ENCODE results near the gene KDM7A. TPM values are rescaled to one million over a fixed set of nuclear protein-coding genes. Genes with fewer than 3 reads are reported as not detected.

KDM7A gene
- total and polyA plus RNA-seq, 9 of the 15 experiments (the other 6 are each of a cell fraction or from before 2014, with no cell fraction given) = 0.90 to 8.4 (median 7.0) TPM

DNA sequence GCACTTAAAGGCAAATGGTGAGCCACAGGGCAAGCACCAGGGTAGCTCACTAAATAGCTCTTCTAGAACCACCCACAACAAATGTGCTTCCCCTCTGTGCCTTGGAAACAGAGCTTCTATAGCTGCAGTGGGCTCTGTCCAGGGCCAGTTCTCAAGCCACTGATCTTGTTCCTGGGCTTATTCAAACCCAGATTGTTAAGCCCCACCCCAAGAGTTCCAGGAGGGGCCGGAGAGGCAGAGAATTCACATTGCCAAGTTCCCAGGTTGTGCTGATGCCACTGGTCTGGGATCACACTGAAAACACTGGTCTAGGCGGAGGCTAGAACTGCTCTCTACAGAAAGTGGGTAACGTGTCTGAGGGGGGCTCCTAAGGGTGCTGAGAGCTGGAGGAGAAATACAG, 15.4 kb upstream of the KDM7A start:
- Histone ChIP-seq H3K79me2 (ENCODE audit: control insufficient read depth, insufficient read depth, low read length) (no peaks in the 10 kb centered on the region), H3K4me2 (ENCODE audit: insufficient read depth, low read length) (no peak overlapping the region), H3K27ac (ENCODE audit: extremely low read depth, low read depth, low read length) (no peak overlapping the region), H3K4me3 (no peak overlapping the region), H4K20me1 (replicated peaks; ENCODE audit: control insufficient read depth, insufficient read depth, low read length) (no peaks in the 10 kb centered on the region), H3K9me1 (ENCODE audit: control insufficient read depth, insufficient read depth, low read length) (no peaks in the 10 kb centered on the region), H2AFZ (ENCODE audit: low read depth, low read length) (peak overlapping the region; percentile 10; the same call in 1 of the 2 replicates), H3K36me3 (ENCODE audit: control insufficient read depth, insufficient read depth, low read length) (no peaks in the 10 kb centered on the region), H3K9ac (ENCODE audit: insufficient read depth in 1 of 2, low read depth in 2 of 2, low read length in 2 of 2) (no peak overlapping the region), H3K4me1 (replicated peaks in 1 of 2; ENCODE audit: control insufficient read depth in 2 of 2, insufficient read depth in 2 of 2, low read length in 2 of 2) (peaks cover 6 to 12% of the 10 kb centered on the region in 2 experiments; a peak in 4 of 5 replicates), H3K9me3 (replicated peaks; ENCODE audit: control insufficient read depth, insufficient read depth, low read depth, low read length) (no peaks in the 10 kb centered on the region; the same call in 1 of the 2 replicates), H3K27me3 (ENCODE audit: control insufficient read depth in 2 of 2, insufficient read depth in 2 of 2, low read length in 2 of 2) (peaks cover 0 to 2% of the 10 kb centered on the region in 2 experiments; a peak in 2 of 5 replicates)
- ChIA-PET CTCF (ENCODE audit: low intra/inter-chr PET ratio) (no interaction called here), POLR2A (interaction anchor here (0.5 to 2.1 kb wide), 9 partner anchors 9 to 296 kb away, joined by 3 to 15 read pairs (median 3); no protein-coding TSS in a partner anchor)
- no TSS peak for BruUV-seq (replicated peaks)
- 27% methylated on average over 3 of the region's 3 CpGs for WGBS (ENCODE audit: insufficient coverage, low coverage, missing lambda C conversion rate)
- FAIRE-seq = no peak
- no peak for DNase-seq (ENCODE audit: extremely low read depth in 1 of 4, low spot score in 3 of 4)
- intact Hi-C loops (cut with micrococcal nuclease) = no loop called here
- in situ Hi-C loops (cut with MboI) = no loop called here
- peak; percentile 48 for ATAC-seq
- TF ChIP-seq, protein P1, sequence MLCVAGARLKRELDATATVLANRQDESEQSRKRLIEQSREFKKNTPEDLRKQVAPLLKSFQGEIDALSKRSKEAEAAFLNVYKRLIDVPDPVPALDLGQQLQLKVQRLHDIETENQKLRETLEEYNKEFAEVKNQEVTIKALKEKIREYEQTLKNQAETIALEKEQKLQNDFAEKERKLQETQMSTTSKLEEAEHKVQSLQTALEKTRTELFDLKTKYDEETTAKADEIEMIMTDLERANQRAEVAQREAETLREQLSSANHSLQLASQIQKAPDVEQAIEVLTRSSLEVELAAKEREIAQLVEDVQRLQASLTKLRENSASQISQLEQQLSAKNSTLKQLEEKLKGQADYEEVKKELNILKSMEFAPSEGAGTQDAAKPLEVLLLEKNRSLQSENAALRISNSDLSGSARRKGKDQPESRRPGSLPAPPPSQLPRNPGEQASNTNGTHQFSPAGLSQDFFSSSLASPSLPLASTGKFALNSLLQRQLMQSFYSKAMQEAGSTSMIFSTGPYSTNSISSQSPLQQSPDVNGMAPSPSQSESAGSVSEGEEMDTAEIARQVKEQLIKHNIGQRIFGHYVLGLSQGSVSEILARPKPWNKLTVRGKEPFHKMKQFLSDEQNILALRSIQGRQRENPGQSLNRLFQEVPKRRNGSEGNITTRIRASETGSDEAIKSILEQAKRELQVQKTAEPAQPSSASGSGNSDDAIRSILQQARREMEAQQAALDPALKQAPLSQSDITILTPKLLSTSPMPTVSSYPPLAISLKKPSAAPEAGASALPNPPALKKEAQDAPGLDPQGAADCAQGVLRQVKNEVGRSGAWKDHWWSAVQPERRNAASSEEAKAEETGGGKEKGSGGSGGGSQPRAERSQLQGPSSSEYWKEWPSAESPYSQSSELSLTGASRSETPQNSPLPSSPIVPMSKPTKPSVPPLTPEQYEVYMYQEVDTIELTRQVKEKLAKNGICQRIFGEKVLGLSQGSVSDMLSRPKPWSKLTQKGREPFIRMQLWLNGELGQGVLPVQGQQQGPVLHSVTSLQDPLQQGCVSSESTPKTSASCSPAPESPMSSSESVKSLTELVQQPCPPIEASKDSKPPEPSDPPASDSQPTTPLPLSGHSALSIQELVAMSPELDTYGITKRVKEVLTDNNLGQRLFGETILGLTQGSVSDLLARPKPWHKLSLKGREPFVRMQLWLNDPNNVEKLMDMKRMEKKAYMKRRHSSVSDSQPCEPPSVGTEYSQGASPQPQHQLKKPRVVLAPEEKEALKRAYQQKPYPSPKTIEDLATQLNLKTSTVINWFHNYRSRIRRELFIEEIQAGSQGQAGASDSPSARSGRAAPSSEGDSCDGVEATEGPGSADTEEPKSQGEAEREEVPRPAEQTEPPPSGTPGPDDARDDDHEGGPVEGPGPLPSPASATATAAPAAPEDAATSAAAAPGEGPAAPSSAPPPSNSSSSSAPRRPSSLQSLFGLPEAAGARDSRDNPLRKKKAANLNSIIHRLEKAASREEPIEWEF (CRISPR knock-in tag; IDR thresholded peaks at IDR 0.05) = no peak
- TF ChIP-seq ZNF316 (IDR thresholded peaks at IDR 0.05) (no peak), DPF2 (IDR thresholded peaks at IDR 0.05) (no peak), PYGO2 (tag; IDR thresholded peaks at IDR 0.05) (no peak), ZFX (CRISPR knock-in tag; IDR thresholded peaks at IDR 0.05) (no peak), ARHGAP35 (IDR thresholded peaks at IDR 0.05; ENCODE audit: partially characterized antibody) (no peak), GATAD2B (IDR thresholded peaks at IDR 0.05; ENCODE audit: borderline replicate concordance) (no peak), XRCC4 (IDR thresholded peaks at IDR 0.05; ENCODE audit: extremely low read depth, insufficient read depth, insufficient read length) (no peak), JUN (IDR thresholded peaks at IDR 0.05; ENCODE audit: borderline replicate concordance, low read depth, low read length) (no peak), JUN (CRISPR knock-in tag; IDR thresholded peaks at IDR 0.05; ENCODE audit: borderline replicate concordance) (no peak), ZNF584 (CRISPR knock-in tag; IDR thresholded peaks at IDR 0.05; ENCODE audit: low read depth) (no peak), ILF3 (IDR thresholded peaks at IDR 0.05; ENCODE audit: borderline replicate concordance) (no peak)
- TF ChIP-seq, protein P2, sequence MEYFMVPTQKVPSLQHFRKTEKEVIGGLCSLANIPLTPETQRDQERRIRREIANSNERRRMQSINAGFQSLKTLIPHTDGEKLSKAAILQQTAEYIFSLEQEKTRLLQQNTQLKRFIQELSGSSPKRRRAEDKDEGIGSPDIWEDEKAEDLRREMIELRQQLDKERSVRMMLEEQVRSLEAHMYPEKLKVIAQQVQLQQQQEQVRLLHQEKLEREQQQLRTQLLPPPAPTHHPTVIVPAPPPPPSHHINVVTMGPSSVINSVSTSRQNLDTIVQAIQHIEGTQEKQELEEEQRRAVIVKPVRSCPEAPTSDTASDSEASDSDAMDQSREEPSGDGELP (CRISPR knock-in tag; IDR thresholded peaks at IDR 0.05; ENCODE audit: borderline replicate concordance) = no peak
- TF ChIP-seq, protein P3, sequence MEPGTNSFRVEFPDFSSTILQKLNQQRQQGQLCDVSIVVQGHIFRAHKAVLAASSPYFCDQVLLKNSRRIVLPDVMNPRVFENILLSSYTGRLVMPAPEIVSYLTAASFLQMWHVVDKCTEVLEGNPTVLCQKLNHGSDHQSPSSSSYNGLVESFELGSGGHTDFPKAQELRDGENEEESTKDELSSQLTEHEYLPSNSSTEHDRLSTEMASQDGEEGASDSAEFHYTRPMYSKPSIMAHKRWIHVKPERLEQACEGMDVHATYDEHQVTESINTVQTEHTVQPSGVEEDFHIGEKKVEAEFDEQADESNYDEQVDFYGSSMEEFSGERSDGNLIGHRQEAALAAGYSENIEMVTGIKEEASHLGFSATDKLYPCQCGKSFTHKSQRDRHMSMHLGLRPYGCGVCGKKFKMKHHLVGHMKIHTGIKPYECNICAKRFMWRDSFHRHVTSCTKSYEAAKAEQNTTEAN (CRISPR knock-in tag; IDR thresholded peaks at IDR 0.05) = no peak
- TF ChIP-seq, protein P4, sequence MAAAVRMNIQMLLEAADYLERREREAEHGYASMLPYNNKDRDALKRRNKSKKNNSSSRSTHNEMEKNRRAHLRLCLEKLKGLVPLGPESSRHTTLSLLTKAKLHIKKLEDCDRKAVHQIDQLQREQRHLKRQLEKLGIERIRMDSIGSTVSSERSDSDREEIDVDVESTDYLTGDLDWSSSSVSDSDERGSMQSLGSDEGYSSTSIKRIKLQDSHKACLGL (CRISPR knock-in tag; IDR thresholded peaks at IDR 0.05; ENCODE audit: borderline replicate concordance, poor library complexity, severe bottlenecking) = no peak

All from K562 (cell line).